Measurements from ENCODE around the gene CENPB. TPM values are rescaled to one million over a fixed set of nuclear protein-coding genes. Genes with fewer than 3 reads are reported as not detected.

CENPB gene
- polyA plus RNA-seq, 3 donors from 2014 or later = 1.0 to 1.7 (median 1.1) TPM

GRCh38 chr20:3739926-3740451, 46.6 kb downstream of the CENPB start:
- Mint-ChIP-seq H3K4me1 (peaks cover 4 to 9% of the 10 kb centered on the region in 2 donors), H3K4me3 (no peak overlapping the region), H3K36me3 (no peaks in the 10 kb centered on the region), H3K27me3 (ENCODE audit: low read depth in 3 of 3) (peaks cover 3 to 9% (median 4%) of the 10 kb centered on the region in 3 donors), H3K27ac (no peak overlapping the region), H3K9me3 (no peaks in the 10 kb centered on the region)
- DNase-seq = no peak

- Mint-ChIP-seq H3K27ac (no peak overlapping the region), H3K36me3 (no peaks in the 10 kb centered on the region), H3K4me1 (peaks cover 0 to 2% of the 10 kb centered on the region in 2 donors), H3K27me3 (ENCODE audit: low read depth in 3 of 3) (peaks cover 3 to 9% (median 3%) of the 10 kb centered on the region in 3 donors), H3K9me3 (no peaks in the 10 kb centered on the region), H3K4me3 (no peak overlapping the region)
- DNase-seq = no peak
Measured at GRCh38 chr20:3739054-3739925, 47.2 kb downstream of the CENPB start.

DNA sequence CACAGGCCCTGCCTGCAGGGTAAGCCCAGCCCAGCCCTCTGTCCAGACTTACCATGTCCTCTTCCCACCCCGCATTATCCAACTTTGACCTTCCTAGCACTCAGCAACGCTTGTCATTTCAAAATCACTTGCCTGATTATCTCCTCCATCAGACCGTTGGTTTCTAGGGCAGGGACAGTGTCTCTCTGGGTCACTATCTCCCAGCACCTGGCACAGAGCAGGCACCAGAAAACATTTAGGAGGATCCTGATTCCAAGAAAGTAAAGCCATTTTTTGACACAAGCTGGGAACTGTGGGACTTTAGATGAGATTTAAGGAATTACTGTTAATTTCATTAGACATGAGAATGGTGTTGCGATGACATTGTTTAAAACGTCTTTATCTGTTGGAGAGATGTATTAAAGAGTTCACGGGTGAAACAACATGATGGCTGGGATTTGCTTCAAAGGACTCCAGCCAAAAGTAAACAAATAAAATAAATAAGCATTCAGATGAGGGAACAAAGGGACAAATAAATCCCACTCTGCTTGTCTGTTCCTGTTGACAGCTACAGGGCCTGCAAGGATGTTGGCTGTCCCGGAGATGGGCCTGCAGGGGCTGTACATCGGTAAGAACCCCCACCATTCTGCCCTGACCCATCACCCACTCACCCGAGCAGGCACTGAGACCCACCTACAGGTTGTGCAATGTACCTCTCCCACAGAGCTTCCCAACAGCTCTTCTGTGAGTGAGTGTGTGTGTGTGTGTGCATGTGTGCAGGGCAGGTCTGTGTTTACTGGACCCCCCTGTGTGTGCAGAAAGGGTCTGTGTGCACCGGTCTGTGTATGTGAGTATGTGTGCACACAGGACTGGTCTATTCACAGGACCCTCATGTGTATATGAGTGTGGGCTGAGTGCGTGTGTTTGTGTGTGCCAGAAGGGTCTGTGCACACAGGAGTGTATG, 48.2 kb downstream of the CENPB start:
- Mint-ChIP-seq H3K27ac (peak overlapping the region in 2 of 6 donors; percentile 20 to 49), H3K27me3 (ENCODE audit: low read depth in 3 of 3) (peaks cover 4 to 6% (median 6%) of the 10 kb centered on the region in 3 donors), H3K36me3 (no peaks in the 10 kb centered on the region), H3K4me1 (no peaks in the 10 kb centered on the region), H3K9me3 (no peaks in the 10 kb centered on the region), H3K4me3 (no peak overlapping the region)
- DNase-seq = no peak

DNA sequence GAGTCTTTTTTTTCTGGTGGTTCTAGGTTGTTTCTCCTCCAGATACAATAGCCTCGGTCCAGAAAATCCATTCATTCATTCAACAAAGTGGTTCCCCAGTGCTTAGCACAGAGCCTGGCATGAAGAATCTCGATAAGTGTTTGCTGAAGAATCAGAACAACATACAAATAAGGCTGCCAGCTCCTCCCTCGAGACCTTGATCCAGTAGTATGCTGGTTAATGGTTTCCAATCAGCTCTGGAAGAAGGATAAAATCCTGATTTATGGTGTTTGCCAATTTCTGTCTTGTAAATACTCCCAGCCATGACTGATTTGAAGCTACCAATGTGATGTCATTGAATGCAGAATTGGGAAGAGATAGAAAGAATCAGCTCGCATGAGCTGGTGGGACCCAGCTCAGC, 50.8 kb downstream of the CENPB start:
- Mint-ChIP-seq H3K27me3 (ENCODE audit: low read depth in 3 of 3) (peaks cover 8 to 11% (median 9%) of the 10 kb centered on the region in 3 donors), H3K27ac (no peak overlapping the region), H3K4me3 (no peak overlapping the region), H3K9me3 (no peaks in the 10 kb centered on the region), H3K4me1 (no peaks in the 10 kb centered on the region), H3K36me3 (peaks cover 0 to 3% (median 0%) of the 10 kb centered on the region in 3 donors)
- DNase-seq = no peak

DNA sequence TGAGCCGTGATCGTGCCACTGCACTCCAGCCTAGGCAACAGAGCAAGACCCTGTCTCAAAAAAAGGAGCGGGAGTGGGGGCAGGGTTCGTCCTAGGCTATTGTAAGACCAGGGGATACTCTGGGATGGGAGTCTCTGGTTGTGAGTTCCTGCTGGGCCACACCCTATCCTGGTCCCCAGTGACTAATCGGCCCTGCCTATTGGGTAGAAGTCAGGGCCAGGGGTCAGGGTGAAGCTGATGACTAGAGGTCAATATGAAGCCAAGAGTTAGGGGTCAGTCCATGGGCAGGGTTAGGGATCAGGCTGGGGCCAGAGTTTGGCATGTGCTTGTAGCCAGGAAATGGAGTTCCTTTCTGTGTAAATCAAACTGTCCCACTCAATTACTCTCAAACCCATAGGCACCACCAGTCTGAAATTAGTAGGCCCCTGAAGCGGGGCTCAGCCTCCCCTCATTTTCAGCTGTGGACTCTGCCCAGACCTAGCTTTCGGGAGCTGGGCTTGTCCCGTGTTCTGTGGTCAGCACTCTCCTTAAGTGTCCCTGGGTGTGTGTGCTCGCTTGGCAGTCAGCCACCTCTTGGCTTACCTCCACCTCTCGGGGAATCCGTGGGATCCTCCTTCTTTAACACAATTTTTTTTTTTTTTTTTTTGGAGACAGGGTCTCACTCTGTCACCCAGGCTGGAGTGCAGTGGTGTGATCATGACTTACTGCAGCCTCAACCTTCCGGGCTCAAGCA, 52.3 kb downstream of the CENPB start:
- H3K4me3 Mint-ChIP-seq = no peak overlapping the region
- H3K27ac Mint-ChIP-seq = no peak overlapping the region
- peaks cover 0 to 4% (median 0%) of the 10 kb centered on the region in 3 donors for H3K36me3 Mint-ChIP-seq
- peaks cover 12 to 14% (median 13%) of the 10 kb centered on the region in 3 donors for H3K27me3 Mint-ChIP-seq (ENCODE audit: low read depth in 3 of 3)
- H3K4me1 Mint-ChIP-seq = no peaks in the 10 kb centered on the region
- no peaks in the 10 kb centered on the region for H3K9me3 Mint-ChIP-seq
- DNase-seq = no peak

Other genes with a start within 250 kb of the CENPB start
- gene GFRA4, start 123.3 kb downstream of the CENPB start, polyA plus RNA-seq = not detected
- not detected for gene ADAM33, start 104.7 kb downstream of the CENPB start, polyA plus RNA-seq
- under 1 TPM in 1 of 3 donors, not detected in 2; 0.13 TPM for gene SIGLEC1, start 74.1 kb downstream of the CENPB start, polyA plus RNA-seq
- under 1 TPM in 1 of 3 donors, not detected in 2; 0.53 TPM for gene HSPA12B, start 54.1 kb downstream of the CENPB start, polyA plus RNA-seq
- gene ADISSP, start 19.0 kb downstream of the CENPB start, polyA plus RNA-seq = 10 to 100 TPM; 16.4 to 27.5 (median 16.6) TPM
- not detected for gene SPEF1, start 5.3 kb downstream of the CENPB start, polyA plus RNA-seq
- gene CDC25B, start 9.6 kb upstream of the CENPB start, polyA plus RNA-seq = 10 to 100 TPM; 25.3 to 42.0 (median 29.0) TPM
- gene AP5S1, start 33.8 kb upstream of the CENPB start, polyA plus RNA-seq = 10 to 100 TPM; 16.3 to 23.1 (median 17.4) TPM
- gene MAVS, start 60.1 kb upstream of the CENPB start, polyA plus RNA-seq = 1 to 10 TPM; 1.8 to 9.3 (median 2.5) TPM
- 10 to 100 TPM; 42.1 to 53.0 (median 44.3) TPM for gene PANK2, start 102.6 kb upstream of the CENPB start, polyA plus RNA-seq
- 10 to 100 TPM in 1 of 3 donors, 1 to 10 TPM in 2; 4.4 to 10.7 (median 7.4) TPM for gene RNF24, start 228.8 kb upstream of the CENPB start, polyA plus RNA-seq